HL-60 (cell line): Measurements from ENCODE around the gene NUB1.

Experiments used
- DNase-seq, 2 experiments: peaks; one replicate each; pipeline ENCODE4 v3.0.0-alpha.2; 2010 to 2020; ENCODE audit warnings: low read depth in 1 of 2, low spot score in 1 of 2
- H3K27ac ChIP-seq: fragments of 250-450 bp; sonication (Bioruptor Pico); replicated peaks from 2 replicates; pipeline ENCODE4 v1.5.1; 2020; ENCODE audit warnings: mild to moderate bottlenecking, moderate library complexity
- H3K27me3 ChIP-seq: fragments of 250-450 bp; sonication (Bioruptor Pico); 2 replicates; pipeline ENCODE4 v1.5.1; 2021; ENCODE audit warnings: mild to moderate bottlenecking, moderate library complexity; ENCODE audit not compliant: insufficient read depth, poor library complexity, severe bottlenecking
- H3K4me3 ChIP-seq: replicated peaks from 2 replicates; pipeline ENCODE4 v1.5.1; 2011; ENCODE audit warnings: mild to moderate bottlenecking, control low read depth, low read length; ENCODE audit not compliant: insufficient read depth
- CTCF ChIP-seq: IDR thresholded peaks from one replicate; pipeline ENCODE4 v1.5.1; 2011; ENCODE audit warnings: low read length, control low read depth, inconsistent platforms; ENCODE audit not compliant: insufficient read depth
- GABPA ChIP-seq: IDR thresholded peaks from 2 replicates; pipeline ENCODE4 v1.6.1; 2012; ENCODE audit warnings: low read depth
- POLR2AphosphoS5 ChIP-seq: IDR thresholded peaks from 2 replicates; pipeline ENCODE4 v1.6.1; 2012; ENCODE audit warnings: low read depth
- REST ChIP-seq: IDR thresholded peaks from 2 replicates; pipeline ENCODE4 v1.6.1; 2012; ENCODE audit warnings: low read depth; ENCODE audit not compliant: insufficient replicate concordance
- SPI1 ChIP-seq: IDR thresholded peaks from 2 replicates; pipeline ENCODE4 v1.6.1; 2012; ENCODE audit warnings: low read depth, mild to moderate bottlenecking, borderline replicate concordance

The NUB1 gene

GRCh38 chr7:151426904-151427704 lies 85.5 kb downstream of the NUB1 start:
- no peak for DNase-seq
- Histone ChIP-seq H3K27me3 (no peaks in the 10 kb centered on the region), H3K27ac (no peak overlapping the region)

GRCh38 chr7:151427705-151428377 lies 86.2 kb downstream of the NUB1 start:
- H3K27ac ChIP-seq, result no peak overlapping the region
- no peak overlapping the region for H3K4me3 ChIP-seq
- no peak for DNase-seq
- no peak for TF ChIP-seq REST
- TF ChIP-seq CTCF, result no peak
- no peak for TF ChIP-seq SPI1
- no peak for TF ChIP-seq POLR2AphosphoS5
- no peak for TF ChIP-seq GABPA
- H3K27me3 ChIP-seq, result no peaks in the 10 kb centered on the region

More at GRCh38 chr7:151426904-151427704, 85.5 kb downstream of the NUB1 start:
- H3K4me3 ChIP-seq, result no peak overlapping the region
- TF ChIP-seq GABPA (no peak), POLR2AphosphoS5 (no peak), REST (no peak), CTCF (no peak), SPI1 (no peak)
